ENCODE data around the gene MCU. TPM values are rescaled to one million over a fixed set of nuclear protein-coding genes. Genes with fewer than 3 reads are reported as not detected.
"Not testable (repeated sequence)": the region's sequence is repeated elsewhere in the genome, so short reads cannot be mapped to it uniquely, and the experiment has no call there.

MCU gene
- total and polyA plus RNA-seq, 2 of the 8 experiments (the other 6 are each of a cell fraction or from before 2014, with no cell fraction given): 51.6 to 62.2 TPM

DNA sequence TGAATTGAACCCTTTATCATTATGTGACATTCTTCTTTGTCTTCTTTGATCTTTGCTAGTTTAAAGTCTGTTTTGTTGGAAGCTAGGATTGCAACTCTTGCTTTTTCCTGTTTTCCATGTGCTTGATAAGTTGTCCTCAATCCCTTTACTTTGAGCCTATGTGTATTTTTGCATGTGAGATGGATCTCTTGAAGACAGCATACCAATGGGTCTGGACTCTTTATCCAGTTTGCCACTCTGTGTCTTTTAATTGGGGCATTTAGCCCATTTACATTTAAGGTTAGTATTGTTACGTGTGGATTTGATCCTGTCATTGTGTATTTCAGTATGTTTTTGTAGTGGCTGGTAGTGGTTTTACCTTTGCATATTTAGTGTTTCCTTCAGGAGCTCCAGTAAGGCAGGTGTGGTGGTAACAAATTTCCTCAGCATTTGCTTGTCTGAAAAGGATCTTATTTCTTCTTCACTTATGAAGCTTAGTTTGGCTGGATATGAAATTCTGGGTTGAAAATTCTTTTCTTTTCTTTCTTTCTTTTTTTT, 229.3 kb downstream of the MCU start:
- H3K27me3 ChIP-seq (replicated peaks in 1 of 4; ENCODE audit: control insufficient read depth in 3 of 4, extremely low read depth in 1 of 4, insufficient read depth in 3 of 4, low read length in 3 of 4); H2BK5ac ChIP-seq (ENCODE audit: low read depth, low read length); H3K9me3 ChIP-seq (ENCODE audit: insufficient read depth in 2 of 2, low read depth in 1 of 2, low read length in 1 of 2); H2AK5ac ChIP-seq (ENCODE audit: low read depth, low read length); H3K79me1 ChIP-seq (ENCODE audit: low read depth, low read length); H4K8ac ChIP-seq (ENCODE audit: extremely low read depth, insufficient read depth, low read length); H4K91ac ChIP-seq (replicated peaks; ENCODE audit: insufficient read length, low read length); H3K4ac ChIP-seq (replicated peaks; ENCODE audit: insufficient read length, low read depth, low read length); H2BK120ac ChIP-seq (replicated peaks; ENCODE audit: low read depth, low read length); H3K14ac ChIP-seq (ENCODE audit: insufficient read length); H4K20me1 ChIP-seq (replicated peaks in 1 of 2; ENCODE audit: control insufficient read depth in 1 of 2, insufficient read depth in 2 of 2, low read length in 2 of 2); H3K56ac ChIP-seq (replicated peaks; ENCODE audit: insufficient read length, low read depth, low read length); H3K4me2 ChIP-seq (ENCODE audit: insufficient read depth in 1 of 2, low read depth in 2 of 2, low read length in 2 of 2); H2BK12ac ChIP-seq (ENCODE audit: low read depth, low read length); H3K36me3 ChIP-seq (ENCODE audit: control insufficient read depth in 2 of 4, insufficient read depth in 4 of 4, low read length in 3 of 4); H2BK20ac ChIP-seq (ENCODE audit: low read length); DNase-seq (ENCODE audit: low read depth in 1 of 2, low spot score in 2 of 2); H3K27ac ChIP-seq (ENCODE audit: low read depth, low read length); H4K5ac ChIP-seq (ENCODE audit: insufficient read length, low read depth, low read length); H3K23me2 ChIP-seq (ENCODE audit: low read depth, low read length); FAIRE-seq; H3K23ac ChIP-seq (ENCODE audit: insufficient read length); H3K79me2 ChIP-seq (ENCODE audit: control insufficient read depth in 1 of 2, insufficient read depth in 2 of 2, low read length in 2 of 2); H3K9ac ChIP-seq (replicated peaks in 1 of 4; ENCODE audit: extremely low read depth in 1 of 4, low read depth in 3 of 4, low read length in 3 of 4); H2BK15ac ChIP-seq (ENCODE audit: low read length); H2AFZ ChIP-seq (ENCODE audit: low read length); H3K4me1 ChIP-seq (replicated peaks in 1 of 4; ENCODE audit: control insufficient read depth in 3 of 4, insufficient read depth in 4 of 4, low read length in 3 of 4); H3K18ac ChIP-seq (ENCODE audit: extremely low read depth, low read length); H3K4me3 ChIP-seq (ENCODE audit: extremely low read depth in 1 of 4, insufficient read depth in 2 of 4, low read depth in 3 of 4, low read length in 4 of 4): not testable (repeated sequence)
- WGBS, 2 experiments (ENCODE audit: extremely low coverage in 1 of 2, insufficient coverage in 1 of 2, insufficient read length in 1 of 2, insufficient replicate concordance in 2 of 2, low coverage in 1 of 2, low lambda C conversion rate in 2 of 2, missing lambda C conversion rate in 1 of 2): 95% methylated on average over 1 of the region's 1 CpG; no CpG with 5 or more reads in 1 of the 2 experiments
- ChIA-PET CTCF (ENCODE audit: partially characterized antibody) (interaction anchor here (0.8 kb wide), 1 partner anchor 11 kb away, joined by 3 read pairs; no protein-coding TSS in a partner anchor), POLR2A (ENCODE audit: partially characterized antibody) (interaction anchor here (0.6 kb wide), 1 partner anchor 12 kb away, joined by 3 read pairs; no protein-coding TSS in a partner anchor)
